Astrocyte of the cerebellum (primary cell): ENCODE data around the gene KIRREL3.

Experiments
- DNase-seq: peaks from one replicate; pipeline ENCODE4 v3.0.0-alpha.2; 2011; ENCODE audit warnings: low read depth
- H3K4me3 ChIP-seq: 2 replicates; pipeline ENCODE4 v1.5.1; 2011; ENCODE audit warnings: mild to moderate bottlenecking, low read depth, low read length, moderate library complexity
- CTCF ChIP-seq: IDR thresholded peaks from 2 replicates; pipeline ENCODE4 v1.5.1; 2012; ENCODE audit warnings: low read length, low read depth, moderate library complexity, mild to moderate bottlenecking; ENCODE audit errors: missing control alignments
- in situ Hi-C: cut with HindIII; loops from 2 replicates; pipeline ENCODE4 v1.10.0; 2017; ENCODE audit warnings: low sequenced_read_pairs

KIRREL3 gene

GRCh38 chr11:126673319-126673718, 327.3 kb downstream of the KIRREL3 start:
- no peak for DNase-seq
- H3K4me3 ChIP-seq: no peak overlapping the region
- in situ Hi-C loops: no loop called here
- TF ChIP-seq CTCF: no peak

- no peak overlapping the region for H3K4me3 ChIP-seq
- in situ Hi-C loops: no loop called here
- TF ChIP-seq CTCF: no peak
- DNase-seq: no peak
Measured at GRCh38 chr11:126669416-126669815, 331.2 kb downstream of the KIRREL3 start.

- DNase-seq: no peak
- no peak for TF ChIP-seq CTCF
- no peak overlapping the region for H3K4me3 ChIP-seq
- in situ Hi-C loops: no loop called here
Measured at GRCh38 chr11:126664643-126665042, 335.9 kb downstream of the KIRREL3 start.

GRCh38 chr11:126663749-126664592, 336.6 kb downstream of the KIRREL3 start:
- no peak for TF ChIP-seq CTCF
- in situ Hi-C loops: no loop called here
- no peak for DNase-seq
- no peak overlapping the region for H3K4me3 ChIP-seq

- H3K4me3 ChIP-seq: no peak overlapping the region
- TF ChIP-seq CTCF: no peak
- DNase-seq: no peak
- in situ Hi-C loops: no loop called here
Measured at GRCh38 chr11:126662035-126662790, 338.4 kb downstream of the KIRREL3 start.

GRCh38 chr11:126660761-126661425, 339.7 kb downstream of the KIRREL3 start:
- H3K4me3 ChIP-seq: no peak overlapping the region
- no peak for DNase-seq
- in situ Hi-C loops: no loop called here
- no peak for TF ChIP-seq CTCF
